GM12864 (cell line): ENCODE measurements around the gene HAT1.
"Not testable (repeated sequence)": the region's sequence is repeated elsewhere in the genome, so short reads cannot be mapped to it uniquely, and the experiment has no call there.

Source experiments
- DNase-seq: peaks from one replicate; pipeline ENCODE4 v3.0.0-alpha.2; 2011; ENCODE audit warnings: low read depth
- H3K4me3 ChIP-seq: 2 replicates; pipeline ENCODE4 v1.5.1; 2011; ENCODE audit warnings: mild to moderate bottlenecking, low read depth, low read length, control low read depth
- CTCF ChIP-seq: IDR thresholded peaks from 2 replicates; pipeline ENCODE4 v1.5.1; 2011; ENCODE audit warnings: low read depth, mild to moderate bottlenecking, moderate library complexity, low read length, control low read depth, inconsistent platforms; ENCODE audit errors: missing control alignments

Gene HAT1

DNA sequence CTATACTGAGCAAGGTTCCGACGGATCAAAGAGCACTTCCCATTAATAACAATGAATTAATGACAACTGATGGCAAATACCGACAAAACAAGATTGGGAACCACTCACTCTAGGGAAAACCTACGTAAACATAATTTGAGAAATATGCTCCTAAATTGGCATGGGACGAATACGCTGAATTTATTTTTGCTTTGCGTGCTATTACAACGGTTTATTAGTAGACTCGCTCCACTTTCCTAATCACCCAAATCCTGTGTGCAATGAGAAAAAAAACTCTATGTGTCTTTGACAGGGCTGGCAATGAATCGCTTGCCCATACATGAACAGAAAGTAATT, 27.7 kb upstream of the HAT1 start:
- no peak for TF ChIP-seq CTCF
- no peak for DNase-seq
- peak overlapping the region; percentile 87 for H3K4me3 ChIP-seq

GRCh38 chr2:171895786-171896185, 26.5 kb upstream of the HAT1 start:
- no peak overlapping the region for H3K4me3 ChIP-seq
- no peak for TF ChIP-seq CTCF
- no peak for DNase-seq

DNA sequence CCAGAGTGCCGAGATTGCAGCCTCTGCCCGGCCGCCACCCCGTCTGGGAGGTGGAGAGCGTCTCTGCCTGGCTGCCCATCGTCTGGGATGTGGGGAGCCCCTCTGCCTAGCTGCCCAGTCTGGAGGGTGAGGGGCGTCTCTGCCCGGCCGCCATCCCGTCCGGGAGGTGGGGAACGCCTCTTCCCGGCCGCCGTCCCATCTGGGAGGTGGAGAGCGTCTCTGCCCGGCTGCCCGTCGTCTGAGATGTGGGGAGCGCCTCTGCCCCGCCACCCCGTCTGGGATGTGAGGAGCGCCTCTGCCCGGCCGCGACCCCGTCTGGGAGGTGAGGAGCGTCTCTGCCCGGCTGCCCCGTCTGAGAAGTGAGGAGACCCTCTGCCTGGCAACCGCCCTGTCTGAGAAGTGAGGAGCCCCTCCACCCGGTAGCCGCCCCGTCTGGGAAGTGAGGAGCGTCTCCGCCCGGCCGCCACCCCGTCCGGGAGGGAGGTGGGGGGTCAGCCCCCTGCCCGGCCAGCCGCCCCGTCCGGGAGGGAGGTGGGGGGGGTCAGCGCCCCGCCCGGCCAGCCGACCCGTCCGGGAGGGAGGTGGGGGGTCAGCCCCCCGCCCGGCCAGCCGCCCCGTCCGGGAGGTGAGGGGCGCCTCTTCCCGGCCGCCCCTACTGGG, 22.5 kb upstream of the HAT1 start:
- not testable (repeated sequence) for H3K4me3 ChIP-seq, DNase-seq

DNA sequence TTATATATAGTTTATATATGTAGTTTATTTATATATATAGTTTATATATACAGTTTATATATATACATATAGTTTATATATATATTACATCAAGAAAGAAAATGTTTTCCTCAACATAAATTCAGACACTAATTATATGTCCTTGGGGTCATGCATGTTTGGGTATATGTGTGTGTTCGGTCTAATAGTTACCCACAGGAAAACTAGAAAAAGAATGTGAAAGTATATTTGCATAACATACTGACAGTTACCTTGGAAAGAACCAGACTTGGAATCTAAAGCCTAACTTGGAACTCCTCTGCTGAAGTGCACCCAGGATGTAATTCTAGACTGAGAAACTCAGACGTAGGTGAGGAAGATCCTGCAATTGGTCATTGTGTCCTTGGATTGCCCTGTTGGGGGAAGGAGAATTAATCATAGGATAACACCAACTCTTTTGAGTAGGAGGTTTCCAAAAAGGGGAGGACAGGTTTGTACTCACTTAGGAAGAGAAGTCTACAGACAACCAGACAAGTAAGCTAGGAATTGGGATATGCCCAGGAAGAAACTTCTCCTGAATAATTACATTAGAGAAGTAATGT, 19.3 kb upstream of the HAT1 start:
- no peak overlapping the region for H3K4me3 ChIP-seq
- DNase-seq = no peak
- no peak for TF ChIP-seq CTCF

DNA sequence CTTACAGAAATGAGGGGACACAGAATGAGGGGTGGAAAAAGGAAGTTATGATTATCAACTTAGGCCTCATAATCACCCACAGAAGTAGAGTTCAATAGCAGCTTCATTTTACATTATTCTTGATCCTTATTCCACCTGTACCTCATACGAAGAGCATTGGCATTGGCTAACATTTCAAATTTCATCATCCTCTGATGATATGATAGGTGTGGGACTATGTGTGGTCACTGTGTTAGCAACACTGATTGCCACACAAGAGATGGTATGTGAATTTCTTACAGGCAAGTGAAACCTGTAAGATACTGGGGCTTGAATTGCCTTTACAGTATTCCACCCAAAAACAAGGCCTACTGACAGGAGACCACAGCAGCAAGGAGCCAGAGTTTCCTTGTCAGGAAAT, 14.0 kb upstream of the HAT1 start:
- no peak for DNase-seq
- no peak overlapping the region for H3K4me3 ChIP-seq
- no peak for TF ChIP-seq CTCF

- H3K4me3 ChIP-seq = no peak overlapping the region
- no peak for TF ChIP-seq CTCF
- DNase-seq = no peak
These were observed 13.0 kb upstream of the HAT1 start for GRCh38 chr2:171909266-171909665.

GRCh38 chr2:171910494-171910893, 11.8 kb upstream of the HAT1 start:
- no peak for DNase-seq
- no peak for TF ChIP-seq CTCF
- H3K4me3 ChIP-seq = no peak overlapping the region
